HCT116 (cell line): Measurements from ENCODE around the gene SCRG1. TPM values are rescaled to one million over a fixed set of nuclear protein-coding genes. Genes with fewer than 3 reads are reported as not detected.

Source experiments
- ATAC-seq: fragments of 200-7000 bp; cut with Tn5 transposase; 2 replicates; pipeline ENCODE4 v1.9.1; 2020; ENCODE audit warnings: mild to moderate bottlenecking, moderate library complexity
- BruUV-seq: library from RNA; stranded (reverse); fragments of 400-500 nt; replicated peaks from 2 replicates; lab custom pipeline; 2021; lab: Mats Ljungman, UMichigan
- CTCF ChIA-PET: fragments of 300-600 bp; sonication (Branson Sonifier 250); formaldehyde crosslinking; loops from one replicate; lab custom pipeline; 2021; ENCODE audit warnings: antibody characterized with exemption; lab: Charles Lee
- POLR2A ChIA-PET: fragments of 300-600, 350-600 bp; sonication (Branson Sonifier 250); formaldehyde crosslinking; loops from one replicate; lab custom pipeline; 2021; ENCODE audit warnings: antibody characterized with exemption; lab: Charles Lee
- RAD21 ChIA-PET, 2 experiments: fragments of 300-600 bp; sonication (Branson Sonifier 250); formaldehyde crosslinking; loops; one replicate each; lab custom pipeline; 2023; ENCODE audit warnings: low total read pairs in 2 of 2; ENCODE audit not compliant: uncharacterized antibody in 2 of 2, unreplicated experiment in 2 of 2, low non-redundant PET in 1 of 2; lab: Charles Lee
- DNase-seq: peaks from one replicate; pipeline ENCODE4 v3.0.0-alpha.2; 2010; ENCODE audit warnings: low read depth, low spot score
- H2AFZ ChIP-seq: fragments of 200-600 bp; shearing (Covaris generic), sonication (generic); 2 replicates; pipeline ENCODE4 v1.6.1; 2017; ENCODE audit warnings: low read depth, mixed run types, mixed read lengths, antibody characterized with exemption, low read length; ENCODE audit not compliant: poor library complexity, severe bottlenecking
- H3K27ac ChIP-seq: 2 replicates; pipeline ENCODE4 v1.5.1; 2012; ENCODE audit warnings: low read depth, low read length
- H3K27me3 ChIP-seq: fragments of 200-600 bp; sonication (generic); 2 replicates; pipeline ENCODE4 v1.6.1; 2016; ENCODE audit warnings: mixed run types, low read length, mixed read lengths; ENCODE audit not compliant: insufficient read depth
- H3K36me3 ChIP-seq, 2 experiments: fragments of 200-500 bp in 1 of 2; fragments of 200-600 bp in 1 of 2; sonication (Bioruptor generic) in 1 of 2; sonication (generic) in 1 of 2; 2 replicates each; pipeline versions ENCODE4 v1.5.1 to v1.6.1; 2014 to 2016; ENCODE audit warnings: low read length in 2 of 2, inconsistent platforms in 1 of 2, mixed read lengths in 1 of 2, mixed run types in 1 of 2; ENCODE audit not compliant: insufficient read depth in 2 of 2, control insufficient read depth in 1 of 2
- H3K4me1 ChIP-seq, 2 experiments: fragments of 200-600 bp in 1 of 2; sonication (generic) in 1 of 2; 2 replicates each; pipeline versions ENCODE4 v1.5.1 to v1.6.1; 2012 to 2017; ENCODE audit warnings: low read length in 2 of 2, inconsistent platforms in 1 of 2, mild to moderate bottlenecking in 1 of 2, mixed read lengths in 1 of 2, mixed run types in 1 of 2, moderate library complexity in 1 of 2; ENCODE audit not compliant: insufficient read depth in 2 of 2, control insufficient read depth in 1 of 2
- H3K4me2 ChIP-seq: fragments of 200-600 bp; sonication (generic); 2 replicates; pipeline ENCODE4 v1.6.1; 2017; ENCODE audit warnings: mixed run types, low read length, mixed read lengths
- H3K4me3 ChIP-seq, 2 experiments: fragments of 200-600 bp in 1 of 2; sonication (generic) in 1 of 2; replicated peaks in 1 of 2; 2 replicates each; pipeline ENCODE4 v1.5.1; 2011 to 2016; ENCODE audit warnings: low read length in 2 of 2, control low read depth in 1 of 2, low read depth in 1 of 2, mild to moderate bottlenecking in 1 of 2, mixed read lengths in 1 of 2, mixed run types in 1 of 2
- H3K79me2 ChIP-seq: fragments of 200-600 bp; sonication (generic); 2 replicates; pipeline ENCODE4 v1.6.1; 2017; ENCODE audit warnings: mild to moderate bottlenecking, mixed run types, low read length, moderate library complexity, mixed read lengths; ENCODE audit not compliant: insufficient read depth
- H3K9ac ChIP-seq: fragments of 200-600 bp; sonication (generic); 2 replicates; pipeline ENCODE4 v1.6.1; 2016; ENCODE audit warnings: low read length, mixed read lengths
- H3K9me2 ChIP-seq: fragments of 200-600 bp; sonication (generic), shearing (Covaris generic); 2 replicates; pipeline ENCODE4 v1.6.1; 2017; ENCODE audit warnings: mixed run types, mild to moderate bottlenecking, moderate library complexity; ENCODE audit not compliant: insufficient read depth
- H3K9me3 ChIP-seq, 2 experiments: fragments of 200-500 bp in 1 of 2; fragments of 200-600 bp in 1 of 2; sonication (Bioruptor generic) in 1 of 2; sonication (generic) in 1 of 2; 2 replicates each; pipeline ENCODE4 v1.6.1; 2014 to 2017; ENCODE audit warnings: low read length in 2 of 2, mixed read lengths in 2 of 2, inconsistent platforms in 1 of 2, low read depth in 1 of 2, mild to moderate bottlenecking in 1 of 2, mixed run types in 1 of 2, moderate library complexity in 1 of 2; ENCODE audit not compliant: control insufficient read depth in 1 of 2, insufficient read depth in 1 of 2
- H4K20me1 ChIP-seq: fragments of 200-600 bp; sonication (generic), shearing (Covaris generic); 2 replicates; pipeline ENCODE4 v1.6.1; 2017; ENCODE audit warnings: mixed run types, mild to moderate bottlenecking, moderate library complexity; ENCODE audit not compliant: insufficient read depth
- ATF3 ChIP-seq: IDR thresholded peaks from 2 replicates; pipeline ENCODE4 v1.6.1; 2012
- CBX3 ChIP-seq: IDR thresholded peaks from 2 replicates; pipeline ENCODE4 v1.6.1; 2012; ENCODE audit warnings: low read depth
- CEBPB ChIP-seq: IDR thresholded peaks from 2 replicates; pipeline ENCODE4 v1.6.1; 2012; ENCODE audit warnings: low read depth
- CTCF ChIP-seq, 3 experiments: fragments of 200-600 bp in 1 of 3; sonication (generic) in 1 of 3; IDR thresholded peaks in 2 of 3; conservative IDR thresholded peaks in 1 of 3; 2 replicates each; pipeline ENCODE4 v1.5.1; 2012 to 2017; ENCODE audit warnings: low read depth in 2 of 3, low read length in 2 of 3, antibody characterized with exemption in 1 of 3, borderline replicate concordance in 1 of 3, control low read depth in 1 of 3, mild to moderate bottlenecking in 1 of 3, mixed read lengths in 1 of 3, mixed run types in 1 of 3, moderate library complexity in 1 of 3; ENCODE audit not compliant: insufficient read depth in 1 of 3
- EGR1 ChIP-seq: IDR thresholded peaks from 2 replicates; pipeline ENCODE4 v1.6.1; 2012; ENCODE audit warnings: low read depth
- ELF1 ChIP-seq: IDR thresholded peaks from 2 replicates; pipeline ENCODE4 v1.6.1; 2012; ENCODE audit warnings: low read depth, borderline replicate concordance
- EZH2phosphoT487 ChIP-seq: fragments of 200-600 bp; IDR thresholded peaks from 2 replicates; pipeline ENCODE4 v1.6.1; 2018; ENCODE audit warnings: antibody characterized with exemption, borderline replicate concordance
- FOSL1 ChIP-seq: IDR thresholded peaks from 2 replicates; pipeline ENCODE4 v1.6.1; 2012; ENCODE audit warnings: low read depth
- JUND ChIP-seq: IDR thresholded peaks from 2 replicates; pipeline ENCODE4 v1.6.1; 2012
- POLR2A ChIP-seq: IDR thresholded peaks from 2 replicates; pipeline ENCODE4 v1.7.0; 2011; ENCODE audit warnings: borderline replicate concordance; ENCODE audit not compliant: insufficient read depth, insufficient read length; ENCODE audit errors: extremely low read depth
- RAD21 ChIP-seq: IDR thresholded peaks from 2 replicates; pipeline ENCODE4 v1.6.1; 2012; ENCODE audit warnings: low read depth, mild to moderate bottlenecking
- REST ChIP-seq: IDR thresholded peaks from 2 replicates; pipeline ENCODE4 v1.6.1; 2012; ENCODE audit warnings: low read depth
- SIN3A ChIP-seq: IDR thresholded peaks from 2 replicates; pipeline ENCODE4 v1.6.1; 2012; ENCODE audit warnings: low read depth
- SRF ChIP-seq: IDR thresholded peaks from 2 replicates; pipeline ENCODE4 v1.6.1; 2012; ENCODE audit warnings: low read depth
- TCF7L2 ChIP-seq: IDR thresholded peaks from 2 replicates; pipeline ENCODE4 v1.7.0; 2011; ENCODE audit warnings: borderline replicate concordance, inconsistent platforms; ENCODE audit not compliant: insufficient read depth, insufficient read length; ENCODE audit errors: extremely low read depth
- YY1 ChIP-seq: IDR thresholded peaks from 2 replicates; pipeline ENCODE4 v1.6.1; 2011; ENCODE audit warnings: low read length, low read depth, moderate library complexity, mild to moderate bottlenecking; ENCODE audit not compliant: insufficient replicate concordance; ENCODE audit errors: extremely low read depth
- ZFX ChIP-seq: fragments of 450-650 bp; IDR thresholded peaks from 2 replicates; pipeline ENCODE4 v1.6.1; 2017
- ZNF274 ChIP-seq: fragments of 200-500 bp; sonication (Bioruptor generic); IDR thresholded peaks from 2 replicates; pipeline ENCODE4 v1.6.1; 2014; ENCODE audit warnings: mild to moderate bottlenecking, low read depth, low read length, inconsistent platforms
- intact Hi-C: fragments of 100-400 bp; cut with micrococcal nuclease; formaldehyde crosslinking; loops from 2 replicates; pipeline ENCODE4 v1.10.0; 2022
- total RNA-seq: library from RNA; stranded (reverse); gene quantifications from one replicate; pipeline ENCODE4 v1.2.1, GENCODE V29; 2021; ENCODE audit not compliant: unreplicated experiment
- TF ChIP-seq, protein P1 (sequence below): IDR thresholded peaks from 2 replicates; pipeline ENCODE4 v1.6.1; 2012
- TF ChIP-seq, protein P2 (sequence below): IDR thresholded peaks from 2 replicates; pipeline ENCODE4 v1.6.1; 2011; ENCODE audit warnings: mild to moderate bottlenecking, low read length, moderate library complexity; ENCODE audit not compliant: insufficient replicate concordance; ENCODE audit errors: extremely low read depth

SCRG1 gene
- total RNA-seq, 1 experiment from 2014 or later: not detected

- TF ChIP-seq JUND (no peak), ATF3 (no peak), POLR2A (no peak), EZH2phosphoT487 (no peak), RAD21 (no peak), ELF1 (no peak), FOSL1 (no peak), CEBPB (no peak), ZNF274 (no peak), CBX3 (no peak), TCF7L2 (no peak), ZFX (no peak), CTCF (IDR thresholded peaks at IDR 0.05 in 2 of 3, conservative IDR thresholded peaks at IDR 0.05 in 1 of 3; ENCODE audit: borderline replicate concordance in 1 of 3, insufficient read depth in 1 of 3, low read depth in 2 of 3, low read length in 2 of 3) (no peak), EGR1 (no peak), SRF (no peak), SIN3A (no peak), REST (no peak), YY1 (no peak)
- TF ChIP-seq, protein P1, sequence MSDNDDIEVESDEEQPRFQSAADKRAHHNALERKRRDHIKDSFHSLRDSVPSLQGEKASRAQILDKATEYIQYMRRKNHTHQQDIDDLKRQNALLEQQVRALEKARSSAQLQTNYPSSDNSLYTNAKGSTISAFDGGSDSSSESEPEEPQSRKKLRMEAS: no peak
- TF ChIP-seq, protein P2, sequence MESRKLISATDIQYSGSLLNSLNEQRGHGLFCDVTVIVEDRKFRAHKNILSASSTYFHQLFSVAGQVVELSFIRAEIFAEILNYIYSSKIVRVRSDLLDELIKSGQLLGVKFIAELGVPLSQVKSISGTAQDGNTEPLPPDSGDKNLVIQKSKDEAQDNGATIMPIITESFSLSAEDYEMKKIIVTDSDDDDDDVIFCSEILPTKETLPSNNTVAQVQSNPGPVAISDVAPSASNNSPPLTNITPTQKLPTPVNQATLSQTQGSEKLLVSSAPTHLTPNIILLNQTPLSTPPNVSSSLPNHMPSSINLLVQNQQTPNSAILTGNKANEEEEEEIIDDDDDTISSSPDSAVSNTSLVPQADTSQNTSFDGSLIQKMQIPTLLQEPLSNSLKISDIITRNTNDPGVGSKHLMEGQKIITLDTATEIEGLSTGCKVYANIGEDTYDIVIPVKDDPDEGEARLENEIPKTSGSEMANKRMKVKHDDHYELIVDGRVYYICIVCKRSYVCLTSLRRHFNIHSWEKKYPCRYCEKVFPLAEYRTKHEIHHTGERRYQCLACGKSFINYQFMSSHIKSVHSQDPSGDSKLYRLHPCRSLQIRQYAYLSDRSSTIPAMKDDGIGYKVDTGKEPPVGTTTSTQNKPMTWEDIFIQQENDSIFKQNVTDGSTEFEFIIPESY: no peak
- TF ChIP-seq, all 23 proteins: peak for 0
- no peak for DNase-seq
- BruUV-seq: no TSS peak
- H3K9ac ChIP-seq: no peak overlapping the region
- no peaks in the 10 kb centered on the region for H3K4me1 ChIP-seq
- no peak overlapping the region for H3K4me3 ChIP-seq
- ATAC-seq: no peak
- ChIA-PET CTCF (no interaction called here), RAD21 (no interaction called here), POLR2A (no interaction called here)
- H3K27me3 ChIP-seq: no peaks in the 10 kb centered on the region
- intact Hi-C loops: no loop called here
- no peaks in the 10 kb centered on the region for H3K36me3 ChIP-seq
- no peak overlapping the region for H2AFZ ChIP-seq
- H3K27ac ChIP-seq: no peak overlapping the region
- no peaks in the 10 kb centered on the region for H4K20me1 ChIP-seq
- H3K79me2 ChIP-seq: no peaks in the 10 kb centered on the region
- H3K9me2 ChIP-seq: no peaks in the 10 kb centered on the region
- H3K9me3 ChIP-seq: no peaks in the 10 kb centered on the region
- no peak overlapping the region for H3K4me2 ChIP-seq
Measured at GRCh38 chr4:173436771-173437265, 37.9 kb upstream of the SCRG1 start.
